Uterine smooth muscle cell (primary cell): Measurements from ENCODE around the gene PCNX1. TPM values are rescaled to one million over a fixed set of nuclear protein-coding genes. Genes with fewer than 3 reads are reported as not detected.

Source experiments
- total RNA-seq: library from RNA; depleted of rRNA; stranded (reverse); fragments of >200 nt; gene quantifications from 2 replicates; pipeline ENCODE4 v1.2.3, GENCODE V29; 2014

Gene PCNX1
- total RNA-seq, result 55.4 and 61.2 TPM in 2 replicates

DNA sequence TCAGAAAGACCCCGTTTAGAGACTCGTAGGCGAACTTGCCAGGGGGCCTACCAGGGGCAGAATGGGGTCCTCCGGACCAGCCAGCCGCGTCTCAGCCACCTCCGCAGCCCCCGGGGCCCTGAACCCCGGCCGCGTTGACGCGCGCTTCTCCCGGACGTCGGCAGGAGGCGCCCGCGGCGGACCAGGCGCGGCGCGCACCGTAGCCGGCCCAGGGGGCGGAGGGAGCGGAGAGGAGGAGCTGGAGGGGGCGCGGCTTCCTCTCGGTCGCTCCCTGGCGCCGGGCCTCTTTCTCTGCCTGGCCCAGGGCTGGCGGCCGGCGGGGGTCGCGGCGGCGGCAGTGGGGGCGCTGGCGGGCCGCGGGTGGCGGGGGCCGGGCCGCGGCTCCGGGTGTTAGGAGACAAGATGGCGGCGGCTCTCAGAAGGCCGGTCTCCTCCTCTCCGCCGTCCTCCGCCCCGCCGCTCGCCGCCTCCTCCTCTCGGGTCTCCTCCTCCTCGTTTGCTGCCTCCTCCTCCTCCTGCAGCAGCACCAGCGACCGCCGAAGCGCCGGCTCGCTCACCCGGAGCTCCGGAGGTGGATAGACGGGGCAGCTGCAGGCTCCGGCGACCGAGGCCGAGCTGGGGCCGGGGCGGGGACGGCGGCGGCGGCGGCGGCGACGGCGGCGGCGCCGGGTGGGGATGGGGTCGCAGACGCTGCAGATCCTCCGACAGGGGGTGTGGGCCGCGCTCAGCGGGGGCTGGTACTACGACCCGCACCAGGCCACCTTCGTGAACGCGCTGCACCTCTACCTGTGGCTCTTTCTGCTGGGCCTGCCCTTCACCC is at the start of gene PCNX1:
TSS of gene PCNX1 (plus strand) at position 284 of the 820 bp plus-strand sequence. CDS start at position 676, 392 bp downstream.

Other genes with a start within 250 kb of the PCNX1 start
- gene MAP3K9, start 97.9 kb upstream of the PCNX1 start, total RNA-seq, result 1.4 and 3.5 TPM in 2 replicates